ENCODE measurements around the gene ERH.

- TF ChIP-seq POLR2A (IDR thresholded peaks at IDR 0.05) (no peak), CTCF (IDR thresholded peaks at IDR 0.05) (no peak), POLR2AphosphoS5 (IDR thresholded peaks at IDR 0.05) (no peak)
These were observed 44.9 kb downstream of the ERH start for GRCh38 chr14:69353168-69353567.
